ENCODE data around the gene SRGAP2C. TPM values are rescaled to one million over a fixed set of nuclear protein-coding genes. Genes with fewer than 3 reads are reported as not detected.
"Not testable (repeated sequence)": the region's sequence is repeated elsewhere in the genome, so short reads cannot be mapped to it uniquely, and the experiment has no call there.

SRGAP2C gene
- polyA plus RNA-seq, 1 donor from 2014 or later, result 10.0 TPM

- not testable (repeated sequence) for H3K27me3 ChIP-seq (ENCODE audit: insufficient read depth, low read depth, low read length); H4K20me1 ChIP-seq (ENCODE audit: insufficient read depth); H3K36me3 ChIP-seq (ENCODE audit: insufficient read depth, low read length); H3K79me2 ChIP-seq (replicated peaks; ENCODE audit: insufficient read depth, low read length); H3K9ac ChIP-seq (ENCODE audit: low read length); H3K9me2 ChIP-seq (ENCODE audit: insufficient read depth, low read length); H3K4me2 ChIP-seq (ENCODE audit: low read length); H3K9me3 ChIP-seq (ENCODE audit: low read length); H2AFZ ChIP-seq (ENCODE audit: low read depth, low read length); H3K4me3 ChIP-seq (ENCODE audit: low read length); H3F3A ChIP-seq (ENCODE audit: insufficient read depth, low read length, poor library complexity, severe bottlenecking); H3K27ac ChIP-seq (ENCODE audit: low read length)
- peak; percentile 56 for TF ChIP-seq REST (IDR thresholded peaks at IDR 0.05; ENCODE audit: borderline replicate concordance)
Observed at GRCh38 chr1:121216676-121217075, 31.9 kb downstream of the SRGAP2C start.

GRCh38 chr1:121221770-121222169 lies 37.0 kb downstream of the SRGAP2C start:
- not testable (repeated sequence) for H3K4me3 ChIP-seq (ENCODE audit: low read length); H3K9me3 ChIP-seq (ENCODE audit: low read length); H3K36me3 ChIP-seq (ENCODE audit: insufficient read depth, low read length); H3K27ac ChIP-seq (ENCODE audit: low read length); H3K9ac ChIP-seq (ENCODE audit: low read length); H4K20me1 ChIP-seq (ENCODE audit: insufficient read depth); H2AFZ ChIP-seq (ENCODE audit: low read depth, low read length); H3K4me2 ChIP-seq (ENCODE audit: low read length); H3K79me2 ChIP-seq (replicated peaks; ENCODE audit: insufficient read depth, low read length); H3F3A ChIP-seq (ENCODE audit: insufficient read depth, low read length, poor library complexity, severe bottlenecking); H3K27me3 ChIP-seq (ENCODE audit: insufficient read depth, low read depth, low read length); H3K9me2 ChIP-seq (ENCODE audit: insufficient read depth, low read length)

GRCh38 chr1:121224714-121225113 lies 39.9 kb downstream of the SRGAP2C start:
- H3K9me3 ChIP-seq (ENCODE audit: low read length); H3K79me2 ChIP-seq (replicated peaks; ENCODE audit: insufficient read depth, low read length); H3K9me2 ChIP-seq (ENCODE audit: insufficient read depth, low read length); H3K36me3 ChIP-seq (ENCODE audit: insufficient read depth, low read length); H4K20me1 ChIP-seq (ENCODE audit: insufficient read depth); H3K4me3 ChIP-seq (ENCODE audit: low read length); H3K4me2 ChIP-seq (ENCODE audit: low read length); H3K27me3 ChIP-seq (ENCODE audit: insufficient read depth, low read depth, low read length); H3K9ac ChIP-seq (ENCODE audit: low read length); H3K27ac ChIP-seq (ENCODE audit: low read length); H2AFZ ChIP-seq (ENCODE audit: low read depth, low read length); H3F3A ChIP-seq (ENCODE audit: insufficient read depth, low read length, poor library complexity, severe bottlenecking): not testable (repeated sequence)

GRCh38 chr1:121226295-121226904 lies 41.6 kb downstream of the SRGAP2C start:
- H3K9me2 ChIP-seq (ENCODE audit: insufficient read depth, low read length); H3K9me3 ChIP-seq (ENCODE audit: low read length); H3K27ac ChIP-seq (ENCODE audit: low read length); H2AFZ ChIP-seq (ENCODE audit: low read depth, low read length); H4K20me1 ChIP-seq (ENCODE audit: insufficient read depth); H3F3A ChIP-seq (ENCODE audit: insufficient read depth, low read length, poor library complexity, severe bottlenecking); H3K27me3 ChIP-seq (ENCODE audit: insufficient read depth, low read depth, low read length); H3K36me3 ChIP-seq (ENCODE audit: insufficient read depth, low read length); H3K4me2 ChIP-seq (ENCODE audit: low read length); H3K9ac ChIP-seq (ENCODE audit: low read length); H3K4me3 ChIP-seq (ENCODE audit: low read length); H3K79me2 ChIP-seq (replicated peaks; ENCODE audit: insufficient read depth, low read length): not testable (repeated sequence)

GRCh38 chr1:121226925-121227324 lies 42.1 kb downstream of the SRGAP2C start:
- H3K9me2 ChIP-seq (ENCODE audit: insufficient read depth, low read length); H3K27me3 ChIP-seq (ENCODE audit: insufficient read depth, low read depth, low read length); H3K9me3 ChIP-seq (ENCODE audit: low read length); H4K20me1 ChIP-seq (ENCODE audit: insufficient read depth); H2AFZ ChIP-seq (ENCODE audit: low read depth, low read length); H3K4me2 ChIP-seq (ENCODE audit: low read length); H3K27ac ChIP-seq (ENCODE audit: low read length); H3K36me3 ChIP-seq (ENCODE audit: insufficient read depth, low read length); H3F3A ChIP-seq (ENCODE audit: insufficient read depth, low read length, poor library complexity, severe bottlenecking); H3K79me2 ChIP-seq (replicated peaks; ENCODE audit: insufficient read depth, low read length); H3K4me3 ChIP-seq (ENCODE audit: low read length); H3K9ac ChIP-seq (ENCODE audit: low read length): not testable (repeated sequence)

- H3F3A ChIP-seq (ENCODE audit: insufficient read depth, low read length, poor library complexity, severe bottlenecking); H3K36me3 ChIP-seq (ENCODE audit: insufficient read depth, low read length); H3K4me2 ChIP-seq (ENCODE audit: low read length); H3K9me2 ChIP-seq (ENCODE audit: insufficient read depth, low read length); H3K27me3 ChIP-seq (ENCODE audit: insufficient read depth, low read depth, low read length); H3K4me3 ChIP-seq (ENCODE audit: low read length); H2AFZ ChIP-seq (ENCODE audit: low read depth, low read length); H3K79me2 ChIP-seq (replicated peaks; ENCODE audit: insufficient read depth, low read length); H3K27ac ChIP-seq (ENCODE audit: low read length); H3K9ac ChIP-seq (ENCODE audit: low read length); H3K9me3 ChIP-seq (ENCODE audit: low read length); H4K20me1 ChIP-seq (ENCODE audit: insufficient read depth): not testable (repeated sequence)
Observed at GRCh38 chr1:121227544-121228330, 43.0 kb downstream of the SRGAP2C start.

GRCh38 chr1:121230636-121231035 lies 45.9 kb downstream of the SRGAP2C start:
- H3K27me3 ChIP-seq (ENCODE audit: insufficient read depth, low read depth, low read length); H3K9me2 ChIP-seq (ENCODE audit: insufficient read depth, low read length); H3K4me3 ChIP-seq (ENCODE audit: low read length); H2AFZ ChIP-seq (ENCODE audit: low read depth, low read length); H3K9me3 ChIP-seq (ENCODE audit: low read length); H3K4me2 ChIP-seq (ENCODE audit: low read length); H3F3A ChIP-seq (ENCODE audit: insufficient read depth, low read length, poor library complexity, severe bottlenecking); H3K36me3 ChIP-seq (ENCODE audit: insufficient read depth, low read length); H3K79me2 ChIP-seq (replicated peaks; ENCODE audit: insufficient read depth, low read length); H3K27ac ChIP-seq (ENCODE audit: low read length); H3K9ac ChIP-seq (ENCODE audit: low read length); H4K20me1 ChIP-seq (ENCODE audit: insufficient read depth): not testable (repeated sequence)

All from neural cell (in vitro differentiated cells).